SK-N-MC (cell line): ENCODE results near the gene DCST2.

Experiments
- EZH2 ChIP-seq: fragments of 200-600 bp; sonication (generic); IDR thresholded peaks from one replicate; pipeline ENCODE4 v1.6.1; 2017; ENCODE audit warnings: antibody characterized with exemption
- FOXP2 ChIP-seq: optimal IDR thresholded peaks from 2 replicates; pipeline ENCODE3; 2011; ENCODE audit warnings: mild to moderate bottlenecking, moderate library complexity; ENCODE audit not compliant: insufficient read depth; ENCODE audit errors: extremely low read length, control extremely low read depth
- POLR2AphosphoS5 ChIP-seq: IDR thresholded peaks from 2 replicates; pipeline ENCODE4 v1.6.1; 2012; ENCODE audit warnings: mild to moderate bottlenecking, low read depth, low read length, borderline replicate concordance

DNA sequence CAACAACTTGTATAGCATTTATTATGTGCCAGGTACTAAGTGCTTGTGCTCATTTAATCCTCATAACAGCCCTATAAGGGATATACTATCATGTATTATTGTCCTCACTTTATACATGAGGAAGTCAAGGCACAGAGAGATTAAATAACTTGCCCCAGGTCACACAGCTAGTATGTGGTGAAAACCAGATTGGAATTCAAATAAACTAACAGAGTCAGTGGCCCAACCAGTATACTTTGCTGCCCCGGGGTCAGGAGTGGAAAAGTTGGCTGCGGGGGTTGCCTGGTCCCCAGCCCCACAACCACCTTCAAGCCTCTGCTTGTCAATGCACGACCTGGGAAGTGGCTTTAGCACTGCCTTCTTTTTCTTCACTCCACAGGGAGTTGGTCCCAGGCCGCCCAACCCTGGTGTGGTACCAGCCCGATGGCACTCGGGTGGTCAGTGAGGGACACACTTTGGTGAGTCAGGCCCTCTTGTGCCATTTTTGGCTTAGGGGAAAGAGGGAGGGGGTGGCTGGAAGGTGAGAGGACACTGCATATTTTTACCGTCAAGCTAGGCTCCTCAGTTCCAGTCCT, 20.0 kb upstream of the DCST2 start:
- TF ChIP-seq EZH2 (no peak), POLR2AphosphoS5 (no peak), FOXP2 (no peak)
